ENCODE measurements around the gene KCNH1. TPM values are rescaled to one million over a fixed set of nuclear protein-coding genes. Genes with fewer than 3 reads are reported as not detected.

KCNH1 gene
- total and polyA plus RNA-seq, 2 of the 4 experiments (the other 2 are of a cell fraction), result 0.27 to 0.54 TPM

DNA sequence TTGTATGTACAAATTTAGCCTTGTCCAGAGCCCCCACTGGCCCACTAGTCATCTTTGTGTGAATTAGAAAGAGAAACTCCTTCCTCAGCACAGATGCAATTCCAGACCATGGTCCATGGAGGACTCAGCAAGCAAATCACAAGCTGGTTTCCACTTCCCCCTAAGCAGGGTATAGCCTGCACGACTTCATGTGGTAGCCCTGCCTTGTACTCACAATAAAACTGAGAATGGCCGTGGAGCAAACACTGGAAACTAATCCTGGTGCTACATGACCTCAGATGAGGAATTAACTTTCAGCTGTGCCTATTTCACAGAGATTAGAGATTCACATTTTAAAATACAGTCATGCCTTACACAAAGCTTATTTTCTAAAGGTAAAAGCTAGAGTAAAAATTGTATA lies 32.5 kb downstream of the KCNH1 start:
- CTCF ChIA-PET, result no interaction called here
- DNase-seq, result no peak

More for the DNA sequence above, 32.5 kb downstream of the KCNH1 start:
- Histone ChIP-seq H4K5ac (ENCODE audit: low read depth, low read length) (no peak overlapping the region), H3K23ac (ENCODE audit: low read depth, low read length) (no peak overlapping the region), H4K8ac (ENCODE audit: low read depth in 2 of 2, low read length in 2 of 2) (no peak overlapping the region), H3K27ac (ENCODE audit: insufficient read depth, low read length) (no peak overlapping the region), H3K36me3 (ENCODE audit: control insufficient read depth, insufficient read depth, low read length) (no peaks in the 10 kb centered on the region), H3K4me1 (ENCODE audit: control insufficient read depth, insufficient read depth, low read length) (no peaks in the 10 kb centered on the region), H3K9me1 (ENCODE audit: insufficient read depth, low read length) (no peaks in the 10 kb centered on the region), H4K91ac (ENCODE audit: insufficient read depth, low read depth, low read length) (no peak overlapping the region), H2BK15ac (ENCODE audit: low read depth, low read length) (no peak overlapping the region), H2AFZ (replicated peaks; ENCODE audit: low read length, poor library complexity) (no peak overlapping the region), H2AK9ac (replicated peaks; ENCODE audit: low read depth, low read length, poor library complexity) (no peak overlapping the region), H2BK5ac (ENCODE audit: low read depth, low read length, poor library complexity, severe bottlenecking) (no peak overlapping the region), H2BK120ac (ENCODE audit: low read depth, low read length) (no peak overlapping the region), H4K20me1 (ENCODE audit: insufficient read depth, low read length) (no peaks in the 10 kb centered on the region), H3K79me1 (ENCODE audit: low read depth in 1 of 2, low read length in 2 of 2) (no peaks in the 10 kb centered on the region), H3K18ac (ENCODE audit: low read depth, low read length) (no peak overlapping the region), H3K4ac (ENCODE audit: low read depth, low read length) (no peak overlapping the region), H2BK20ac (ENCODE audit: low read depth, low read length) (no peak overlapping the region), H3K14ac (replicated peaks; ENCODE audit: low read depth, low read length) (no peak overlapping the region), H3K9me3 (ENCODE audit: control insufficient read depth, insufficient read depth, low read length) (no peaks in the 10 kb centered on the region), H3K4me2 (ENCODE audit: low read depth, low read length) (no peak overlapping the region), H3K56ac (ENCODE audit: extremely low read depth, insufficient read depth, low read length) (no peak overlapping the region), H3K27me3 (ENCODE audit: control insufficient read depth, insufficient read depth, low read length) (no peaks in the 10 kb centered on the region), H2AK5ac (ENCODE audit: low read depth, low read length) (no peak overlapping the region), H3K9ac (ENCODE audit: low read depth, low read length) (no peak overlapping the region), H3K4me3 (ENCODE audit: insufficient read depth, low read depth, low read length) (no peak overlapping the region)
- ATAC-seq (ENCODE audit: low read depth), result no peak
- intact Hi-C loops (cut with micrococcal nuclease) (no loop called here), in situ Hi-C loops (cut with MboI; ENCODE audit: low sequenced_read_pairs) (no loop called here), dilution Hi-C loops (cut with HindIII; ENCODE audit: low sequenced_read_pairs, unreplicated experiment) (no loop called here)
- WGBS, 2 experiments (ENCODE audit: extremely low coverage in 2 of 2, insufficient read length in 1 of 2), result no CpG with 5 or more reads among the region's 2 CpGs
- TF ChIP-seq SMC3 (IDR thresholded peaks at IDR 0.05; ENCODE audit: low read depth, low read length) (no peak), POLR2A (IDR thresholded peaks at IDR 0.05; ENCODE audit: low read depth, low read length) (no peak), RAD21 (IDR thresholded peaks at IDR 0.05; ENCODE audit: low read length) (no peak), BHLHE40 (IDR thresholded peaks at IDR 0.05; ENCODE audit: low read depth, low read length) (no peak), CHD1 (IDR thresholded peaks at IDR 0.05; ENCODE audit: low read depth, low read length) (no peak), MAZ (IDR thresholded peaks at IDR 0.05; ENCODE audit: borderline replicate concordance, low read depth, low read length) (no peak), CEBPB (IDR thresholded peaks at IDR 0.05; ENCODE audit: low read depth, low read length) (no peak), NFE2L2 (IDR thresholded peaks at IDR 0.05; ENCODE audit: low read depth, low read length) (no peak), RCOR1 (IDR thresholded peaks at IDR 0.05; ENCODE audit: insufficient replicate concordance, low read length) (no peak)
- TF ChIP-seq, protein P1, sequence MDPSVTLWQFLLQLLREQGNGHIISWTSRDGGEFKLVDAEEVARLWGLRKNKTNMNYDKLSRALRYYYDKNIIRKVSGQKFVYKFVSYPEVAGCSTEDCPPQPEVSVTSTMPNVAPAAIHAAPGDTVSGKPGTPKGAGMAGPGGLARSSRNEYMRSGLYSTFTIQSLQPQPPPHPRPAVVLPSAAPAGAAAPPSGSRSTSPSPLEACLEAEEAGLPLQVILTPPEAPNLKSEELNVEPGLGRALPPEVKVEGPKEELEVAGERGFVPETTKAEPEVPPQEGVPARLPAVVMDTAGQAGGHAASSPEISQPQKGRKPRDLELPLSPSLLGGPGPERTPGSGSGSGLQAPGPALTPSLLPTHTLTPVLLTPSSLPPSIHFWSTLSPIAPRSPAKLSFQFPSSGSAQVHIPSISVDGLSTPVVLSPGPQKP (IDR thresholded peaks at IDR 0.05; ENCODE audit: borderline replicate concordance, low read depth, low read length), result no peak
- TF ChIP-seq, protein P2, sequence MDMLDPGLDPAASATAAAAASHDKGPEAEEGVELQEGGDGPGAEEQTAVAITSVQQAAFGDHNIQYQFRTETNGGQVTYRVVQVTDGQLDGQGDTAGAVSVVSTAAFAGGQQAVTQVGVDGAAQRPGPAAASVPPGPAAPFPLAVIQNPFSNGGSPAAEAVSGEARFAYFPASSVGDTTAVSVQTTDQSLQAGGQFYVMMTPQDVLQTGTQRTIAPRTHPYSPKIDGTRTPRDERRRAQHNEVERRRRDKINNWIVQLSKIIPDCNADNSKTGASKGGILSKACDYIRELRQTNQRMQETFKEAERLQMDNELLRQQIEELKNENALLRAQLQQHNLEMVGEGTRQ (IDR thresholded peaks at IDR 0.05; ENCODE audit: low read depth, low read length), result no peak
- BruUV-seq (replicated peaks), result no TSS peak
- POLR2A ChIA-PET (ENCODE audit: unreplicated experiment), result no interaction called here
